Endothelial cell (in vitro differentiated cells): ENCODE measurements around the gene RFX8. TPM values are rescaled to one million over a fixed set of nuclear protein-coding genes. Genes with fewer than 3 reads are reported as not detected.
A peak's percentile ranks its signal among the peaks of the same experiment; 100 is the strongest.

Experiments
- DNase-seq: peaks from one replicate; pipeline ENCODE4 v3.0.0; 2021; ENCODE audit warnings: low spot score
- H3K27ac Mint-ChIP-seq: one replicate; pipeline ENCODE4 v1.8.0; 2021; ENCODE audit warnings: mixed read lengths, inconsistent platforms; ENCODE audit not compliant: unreplicated experiment
- H3K27me3 Mint-ChIP-seq: one replicate; pipeline ENCODE4 v1.8.0; 2021; ENCODE audit warnings: mild to moderate bottlenecking, moderate library complexity, mixed read lengths, inconsistent platforms; ENCODE audit not compliant: unreplicated experiment
- H3K36me3 Mint-ChIP-seq: one replicate; pipeline ENCODE4 v1.8.0; 2021; ENCODE audit warnings: mild to moderate bottlenecking, low read depth, mixed read lengths, inconsistent platforms; ENCODE audit not compliant: unreplicated experiment
- H3K4me1 Mint-ChIP-seq: one replicate; pipeline ENCODE4 v1.8.0; 2021; ENCODE audit warnings: mild to moderate bottlenecking, mixed read lengths, inconsistent platforms; ENCODE audit not compliant: unreplicated experiment
- H3K4me3 Mint-ChIP-seq: one replicate; pipeline ENCODE4 v1.8.0; 2021; ENCODE audit warnings: mild to moderate bottlenecking, mixed read lengths, inconsistent platforms; ENCODE audit not compliant: unreplicated experiment
- H3K9me3 Mint-ChIP-seq: one replicate; pipeline ENCODE4 v1.8.0; 2021; ENCODE audit warnings: mixed read lengths, inconsistent platforms; ENCODE audit not compliant: unreplicated experiment
- total RNA-seq: library from RNA; stranded (reverse); fragmentation: NEBNext Ultra II Directional; extraction: Animal tissue kit (Norgen Biotek cat#: 25700); gene quantifications from one replicate; pipeline ENCODE4 v1.2.1, GENCODE V29; 2021; ENCODE audit not compliant: unreplicated experiment
- TF ChIP-seq, protein P1 (sequence below): fragments of 200-600 bp; sonication (generic); IDR thresholded peaks from one replicate; pipeline ENCODE4 v1.5.0; 2021; ENCODE audit warnings: antibody characterized with exemption; ENCODE audit not compliant: unreplicated experiment

The RFX8 gene
- total RNA-seq, 1 donor from 2014 or later, result 5.0 TPM

DNA sequence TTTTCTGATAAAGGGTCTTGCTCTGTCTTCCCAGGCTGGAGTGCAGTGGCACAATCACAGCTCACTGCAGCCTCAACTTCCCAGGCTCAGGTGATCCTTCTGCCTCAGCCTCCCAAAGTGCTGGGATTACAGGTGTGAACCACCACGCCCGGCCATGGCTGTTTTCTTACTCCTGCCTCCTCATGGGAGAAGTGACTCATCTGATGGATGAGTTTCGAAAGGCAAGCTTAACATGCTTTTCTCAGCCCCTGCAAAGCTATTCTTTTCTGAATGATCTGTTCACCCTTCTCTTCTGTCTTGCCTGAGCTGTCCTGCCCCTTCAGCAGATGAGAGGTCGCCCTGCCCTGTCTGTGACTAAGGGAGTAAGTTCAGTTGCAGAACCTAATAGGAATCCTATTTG lies 86.7 kb downstream of the RFX8 start:
- Mint-ChIP-seq H3K36me3 (peaks cover 5% of the 10 kb centered on the region), H3K27me3 (peaks cover 6% of the 10 kb centered on the region), H3K4me3 (peak overlapping the region; percentile 73), H3K27ac (no peak overlapping the region), H3K9me3 (no peaks in the 10 kb centered on the region), H3K4me1 (peaks cover 22% of the 10 kb centered on the region)
- DNase-seq, result no peak
- TF ChIP-seq, protein P1, sequence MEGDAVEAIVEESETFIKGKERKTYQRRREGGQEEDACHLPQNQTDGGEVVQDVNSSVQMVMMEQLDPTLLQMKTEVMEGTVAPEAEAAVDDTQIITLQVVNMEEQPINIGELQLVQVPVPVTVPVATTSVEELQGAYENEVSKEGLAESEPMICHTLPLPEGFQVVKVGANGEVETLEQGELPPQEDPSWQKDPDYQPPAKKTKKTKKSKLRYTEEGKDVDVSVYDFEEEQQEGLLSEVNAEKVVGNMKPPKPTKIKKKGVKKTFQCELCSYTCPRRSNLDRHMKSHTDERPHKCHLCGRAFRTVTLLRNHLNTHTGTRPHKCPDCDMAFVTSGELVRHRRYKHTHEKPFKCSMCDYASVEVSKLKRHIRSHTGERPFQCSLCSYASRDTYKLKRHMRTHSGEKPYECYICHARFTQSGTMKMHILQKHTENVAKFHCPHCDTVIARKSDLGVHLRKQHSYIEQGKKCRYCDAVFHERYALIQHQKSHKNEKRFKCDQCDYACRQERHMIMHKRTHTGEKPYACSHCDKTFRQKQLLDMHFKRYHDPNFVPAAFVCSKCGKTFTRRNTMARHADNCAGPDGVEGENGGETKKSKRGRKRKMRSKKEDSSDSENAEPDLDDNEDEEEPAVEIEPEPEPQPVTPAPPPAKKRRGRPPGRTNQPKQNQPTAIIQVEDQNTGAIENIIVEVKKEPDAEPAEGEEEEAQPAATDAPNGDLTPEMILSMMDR, result no peak

DNA sequence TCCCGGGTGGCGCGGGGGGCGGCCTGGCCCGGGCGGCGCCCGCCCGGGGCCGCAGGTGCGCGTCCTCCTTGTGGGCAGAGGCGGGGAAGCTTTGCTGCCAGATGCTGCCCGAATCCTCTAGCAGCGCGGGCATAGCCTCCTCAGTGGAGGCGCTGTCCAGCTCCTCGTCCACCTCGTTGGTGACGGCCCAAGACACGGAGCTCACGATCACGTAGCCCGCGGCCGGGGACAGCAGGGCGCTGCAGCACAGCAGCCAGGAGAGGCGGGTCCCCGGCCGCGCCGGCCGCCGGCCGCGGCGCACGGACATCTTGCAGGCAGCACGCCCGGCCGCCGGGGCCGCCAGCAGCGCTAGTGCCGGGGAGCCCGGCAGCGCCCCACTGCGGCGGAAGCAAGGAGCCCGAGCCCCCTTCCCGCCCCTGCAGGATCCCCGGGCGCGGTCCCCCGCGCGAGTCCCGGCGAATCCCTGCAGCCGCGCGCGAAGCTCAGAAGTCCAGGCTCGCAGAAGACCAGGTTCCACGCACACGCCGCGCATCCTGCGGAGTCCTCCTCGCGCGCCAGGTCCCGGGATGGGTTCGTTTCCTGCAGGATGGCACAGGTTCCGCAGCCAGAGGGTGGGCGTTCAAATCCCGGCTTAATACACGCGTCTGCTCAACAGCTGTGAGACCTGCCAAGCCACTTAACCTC lies 87.6 kb downstream of the RFX8 start, which contains the start of gene CREG2:
Gene CREG2, minus strand, starts transcription at position 353 of the 684 bp plus-strand sequence. Its CDS starts 46 bp downstream, at position 307.
- H3K27ac Mint-ChIP-seq, result no peak within 1 kb of the TSS
- peak within 1 kb of the TSS; percentile 89 for H3K4me3 Mint-ChIP-seq
- H3K9me3 Mint-ChIP-seq, result no peaks in the 10 kb centered on the region
- TF ChIP-seq, protein P1, result peak; percentile 56
- H3K27me3 Mint-ChIP-seq, result peaks cover 7% of the 10 kb centered on the region
- H3K4me1 Mint-ChIP-seq, result peaks cover 30% of the 10 kb centered on the region
- peak; percentile 81 for DNase-seq
- H3K36me3 Mint-ChIP-seq, result peaks cover 5% of the 10 kb centered on the region

GRCh38 chr2:101386599-101387150 lies 88.2 kb downstream of the RFX8 start:
- Mint-ChIP-seq H3K9me3 (no peaks in the 10 kb centered on the region), H3K27me3 (peaks cover 7% of the 10 kb centered on the region), H3K4me1 (peaks cover 36% of the 10 kb centered on the region), H3K36me3 (peaks cover 5% of the 10 kb centered on the region), H3K4me3 (peak overlapping the region; percentile 89), H3K27ac (no peak overlapping the region)
- DNase-seq, result no peak
- TF ChIP-seq, protein P1, result no peak

DNA sequence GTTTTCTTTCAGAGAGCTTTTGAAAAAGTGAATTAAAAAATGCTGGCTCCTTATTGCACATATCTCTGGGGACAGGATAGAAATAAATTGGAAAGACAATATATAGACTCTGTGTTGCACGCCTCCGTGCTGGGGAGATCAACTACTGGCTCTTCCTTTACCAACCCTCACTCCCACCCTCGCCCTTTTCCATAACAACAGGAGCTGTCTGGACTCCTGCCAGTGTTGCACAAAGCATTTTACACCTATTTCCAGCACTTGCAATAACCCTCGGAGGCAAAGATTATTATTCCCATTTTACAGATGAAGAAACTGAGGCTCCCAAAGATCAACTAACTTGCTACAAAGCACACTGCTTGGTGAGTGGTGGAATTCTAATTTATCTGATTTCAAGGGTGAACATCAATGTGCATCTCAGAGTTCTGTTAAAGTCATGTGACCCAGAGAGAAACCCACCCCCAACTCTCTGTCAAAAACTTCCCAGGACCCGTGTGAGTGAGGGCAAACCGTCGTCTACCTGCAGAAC lies 91.8 kb downstream of the RFX8 start:
- Mint-ChIP-seq H3K27me3 (peaks cover 1% of the 10 kb centered on the region), H3K4me1 (peaks cover 50% of the 10 kb centered on the region), H3K4me3 (no peak overlapping the region), H3K9me3 (no peaks in the 10 kb centered on the region), H3K36me3 (peaks cover 5% of the 10 kb centered on the region), H3K27ac (peak overlapping the region; percentile 82)
- no peak for DNase-seq
- TF ChIP-seq, protein P1, result no peak

GRCh38 chr2:101382442-101382841 lies 92.5 kb downstream of the RFX8 start:
- Mint-ChIP-seq H3K27ac (peak overlapping the region; percentile 82), H3K36me3 (peaks cover 5% of the 10 kb centered on the region), H3K4me3 (no peak overlapping the region), H3K4me1 (peaks cover 50% of the 10 kb centered on the region), H3K9me3 (no peaks in the 10 kb centered on the region), H3K27me3 (peaks cover 1% of the 10 kb centered on the region)
- TF ChIP-seq, protein P1, result no peak
- peak; percentile 34 for DNase-seq
